Measurements from ENCODE around the gene CAMKK1. TPM values are rescaled to one million over a fixed set of nuclear protein-coding genes. Genes with fewer than 3 reads are reported as not detected.

Gene CAMKK1
- total and polyA plus RNA-seq, 2 of the 4 experiments (the other 2 are of a cell fraction) = 4.1 to 8.2 TPM

GRCh38 chr17:3879186-3879585 lies 13.7 kb downstream of the CAMKK1 start:
- no TSS peak for BruUV-seq (replicated peaks)
- dilution Hi-C loops (cut with HindIII; ENCODE audit: low sequenced_read_pairs, unreplicated experiment) = no loop called here
- intact Hi-C loops (cut with micrococcal nuclease) = no loop called here
- Histone ChIP-seq H3K27ac (ENCODE audit: insufficient read depth, low read length) (no peak overlapping the region), H2AK5ac (ENCODE audit: low read depth, low read length) (no peak overlapping the region), H2BK120ac (ENCODE audit: low read depth, low read length) (no peak overlapping the region), H3K14ac (replicated peaks; ENCODE audit: low read depth, low read length) (no peak overlapping the region), H4K20me1 (ENCODE audit: insufficient read depth, low read length) (no peaks in the 10 kb centered on the region), H2AFZ (replicated peaks; ENCODE audit: low read length, poor library complexity) (peak overlapping the region; percentile 40), H3K56ac (ENCODE audit: extremely low read depth, insufficient read depth, low read length) (no peak overlapping the region), H3K79me1 (ENCODE audit: low read depth in 1 of 2, low read length in 2 of 2) (no peaks in the 10 kb centered on the region), H2BK20ac (ENCODE audit: low read depth, low read length) (no peak overlapping the region), H3K18ac (ENCODE audit: low read depth, low read length) (no peak overlapping the region), H3K9me1 (ENCODE audit: insufficient read depth, low read length) (0 out of 2 replicates have a peak, but pooled peaks cover 4% of the 10 kb centered on the region), H3K4me1 (ENCODE audit: control insufficient read depth, insufficient read depth, low read length) (peaks cover 5% of the 10 kb centered on the region; the same call in 1 of the 2 replicates), H3K36me3 (ENCODE audit: control insufficient read depth, insufficient read depth, low read length) (peaks cover 10% of the 10 kb centered on the region), H2AK9ac (replicated peaks; ENCODE audit: low read depth, low read length, poor library complexity) (peak overlapping the region; percentile 23), H3K23ac (ENCODE audit: low read depth, low read length) (no peak overlapping the region), H3K4me3 (ENCODE audit: insufficient read depth, low read depth, low read length) (no peak overlapping the region), H3K4me2 (ENCODE audit: low read depth, low read length) (no peak overlapping the region), H3K9me3 (ENCODE audit: control insufficient read depth, insufficient read depth, low read length) (no peaks in the 10 kb centered on the region), H2BK5ac (ENCODE audit: low read depth, low read length, poor library complexity, severe bottlenecking) (no peak overlapping the region), H4K91ac (ENCODE audit: insufficient read depth, low read depth, low read length) (no peak overlapping the region), H4K8ac (ENCODE audit: low read depth in 2 of 2, low read length in 2 of 2) (0 out of 4 replicates have a peak overlapping the region, but pooled peaks of 1 of the 2 experiments have one; percentile 3), H2BK15ac (ENCODE audit: low read depth, low read length) (no peak overlapping the region), H3K9ac (ENCODE audit: low read depth, low read length) (no peak overlapping the region), H4K5ac (ENCODE audit: low read depth, low read length) (no peak overlapping the region), H3K27me3 (ENCODE audit: control insufficient read depth, insufficient read depth, low read length) (no peaks in the 10 kb centered on the region), H3K4ac (ENCODE audit: low read depth, low read length) (no peak overlapping the region)
- CTCF ChIA-PET = interaction anchor here (0.6 kb wide), 1 partner anchor 180 kb away, joined by 4 read pairs; no protein-coding TSS in a partner anchor
- DNase-seq (peak; percentile 73), ATAC-seq (ENCODE audit: low read depth) (peak; percentile 93)
- WGBS, 2 experiments (ENCODE audit: extremely low coverage in 2 of 2, insufficient read length in 1 of 2) = 26% methylated on average over 2 of the region's 5 CpGs; no CpG with 5 or more reads in 1 of the 2 experiments
- in situ Hi-C loops (cut with MboI; ENCODE audit: low sequenced_read_pairs) = no loop called here
- no peak for TF ChIP-seq NFE2L2 (IDR thresholded peaks at IDR 0.05; ENCODE audit: low read depth, low read length)
- no peak for TF ChIP-seq RAD21 (IDR thresholded peaks at IDR 0.05; ENCODE audit: low read length)
- TF ChIP-seq RCOR1 (IDR thresholded peaks at IDR 0.05; ENCODE audit: insufficient replicate concordance, low read length) = no peak
- 0 out of 2 replicates have a peak, but pooled peaks have one; percentile 51 for TF ChIP-seq MXI1 (IDR thresholded peaks at IDR 0.05; ENCODE audit: borderline replicate concordance, low read depth, low read length)
- POLR2A ChIA-PET (ENCODE audit: unreplicated experiment) = no interaction called here
